ENCODE results near the gene CXCL16.

The CXCL16 gene

GRCh38 chr17:4712526-4712925 lies 27.2 kb downstream of the CXCL16 start:
- Histone ChIP-seq H3K4me2 (ENCODE audit: low read depth, low read length) (no peak overlapping the region), H3K79me2 (ENCODE audit: low read length) (peaks cover 14% of the 10 kb centered on the region), H4K20me1 (ENCODE audit: insufficient read depth, low read length) (no peaks in the 10 kb centered on the region), H3F3A (ENCODE audit: insufficient read depth, low read length) (peaks cover 4% of the 10 kb centered on the region), H3K36me3 (replicated peaks; ENCODE audit: insufficient read depth, low read length) (no peaks in the 10 kb centered on the region), H3K4me1 (ENCODE audit: low read length) (peaks cover 7% of the 10 kb centered on the region; the same call in 1 of the 2 replicates), H3K9me3 (replicated peaks; ENCODE audit: insufficient read depth, low read length) (no peaks in the 10 kb centered on the region), H3K9me2 (replicated peaks; ENCODE audit: insufficient read depth, low read length) (no peaks in the 10 kb centered on the region), H3K4me3 (ENCODE audit: low read length) (no peak overlapping the region), H3K27me3 (replicated peaks; ENCODE audit: insufficient read depth, low read length) (no peaks in the 10 kb centered on the region), H3K9ac (ENCODE audit: low read length) (no peak overlapping the region), H3K27ac (ENCODE audit: low read length) (no peak overlapping the region), H2AFZ (ENCODE audit: low read length) (no peak overlapping the region)
- no peak for DNase-seq
- TF ChIP-seq EZH2phosphoT487 (IDR thresholded peaks at IDR 0.05; ENCODE audit: low read length) (no peak), CTCF (IDR thresholded peaks at IDR 0.05; ENCODE audit: low read length) (no peak), EZH2 (optimal IDR thresholded peaks at IDR 0.05; ENCODE audit: low read depth, low read length) (no peak)

- Histone ChIP-seq H3K4me1 (ENCODE audit: low read length) (peaks cover 7% of the 10 kb centered on the region; the same call in 1 of the 2 replicates), H3K79me2 (ENCODE audit: low read length) (peaks cover 14% of the 10 kb centered on the region), H4K20me1 (ENCODE audit: insufficient read depth, low read length) (no peaks in the 10 kb centered on the region), H3K4me2 (ENCODE audit: low read depth, low read length) (peak overlapping the region; percentile 78; the same call in 1 of the 2 replicates), H3K4me3 (ENCODE audit: low read length) (no peak overlapping the region), H3K27ac (ENCODE audit: low read length) (no peak overlapping the region), H2AFZ (ENCODE audit: low read length) (no peak overlapping the region), H3K36me3 (replicated peaks; ENCODE audit: insufficient read depth, low read length) (no peaks in the 10 kb centered on the region), H3K27me3 (replicated peaks; ENCODE audit: insufficient read depth, low read length) (no peaks in the 10 kb centered on the region), H3K9me3 (replicated peaks; ENCODE audit: insufficient read depth, low read length) (no peaks in the 10 kb centered on the region), H3K9ac (ENCODE audit: low read length) (no peak overlapping the region; the same call in 1 of the 2 replicates), H3K9me2 (replicated peaks; ENCODE audit: insufficient read depth, low read length) (no peaks in the 10 kb centered on the region), H3F3A (ENCODE audit: insufficient read depth, low read length) (peaks cover 4% of the 10 kb centered on the region)
- no peak for TF ChIP-seq EZH2 (optimal IDR thresholded peaks at IDR 0.05; ENCODE audit: low read depth, low read length)
- TF ChIP-seq CTCF (IDR thresholded peaks at IDR 0.05; ENCODE audit: low read length) = no peak
- TF ChIP-seq EZH2phosphoT487 (IDR thresholded peaks at IDR 0.05; ENCODE audit: low read length) = no peak
- DNase-seq = no peak
Observed at GRCh38 chr17:4711661-4712181, 28.0 kb downstream of the CXCL16 start.

GRCh38 chr17:4710693-4711634 lies 28.8 kb downstream of the CXCL16 start:
- Histone ChIP-seq H3K4me2 (ENCODE audit: low read depth, low read length) (peak overlapping the region; percentile 78), H3F3A (ENCODE audit: insufficient read depth, low read length) (peaks cover 4% of the 10 kb centered on the region), H3K27ac (ENCODE audit: low read length) (peak overlapping the region; percentile 71; the same call in 1 of the 2 replicates), H2AFZ (ENCODE audit: low read length) (peak overlapping the region; percentile 92), H3K9me3 (replicated peaks; ENCODE audit: insufficient read depth, low read length) (no peaks in the 10 kb centered on the region), H3K4me1 (ENCODE audit: low read length) (peaks cover 7% of the 10 kb centered on the region; the same call in 1 of the 2 replicates), H4K20me1 (ENCODE audit: insufficient read depth, low read length) (no peaks in the 10 kb centered on the region), H3K79me2 (ENCODE audit: low read length) (peaks cover 14% of the 10 kb centered on the region), H3K4me3 (ENCODE audit: low read length) (peak overlapping the region; percentile 87), H3K9ac (ENCODE audit: low read length) (peak overlapping the region; percentile 83), H3K27me3 (replicated peaks; ENCODE audit: insufficient read depth, low read length) (no peaks in the 10 kb centered on the region), H3K36me3 (replicated peaks; ENCODE audit: insufficient read depth, low read length) (no peaks in the 10 kb centered on the region), H3K9me2 (replicated peaks; ENCODE audit: insufficient read depth, low read length) (no peaks in the 10 kb centered on the region)
- no peak for DNase-seq
- TF ChIP-seq EZH2 (optimal IDR thresholded peaks at IDR 0.05; ENCODE audit: low read depth, low read length) (no peak), EZH2phosphoT487 (IDR thresholded peaks at IDR 0.05; ENCODE audit: low read length) (no peak), CTCF (IDR thresholded peaks at IDR 0.05; ENCODE audit: low read length) (no peak)
